ENCODE data around the gene CHST8. TPM values are rescaled to one million over a fixed set of nuclear protein-coding genes. Genes with fewer than 3 reads are reported as not detected.
"Not testable (repeated sequence)": the region's sequence is repeated elsewhere in the genome, so short reads cannot be mapped to it uniquely, and the experiment has no call there.

CHST8 gene
- total RNA-seq, 1 donor from 2014 or later = not detected

GRCh38 chr19:33814181-33815165, 192.7 kb downstream of the CHST8 start:
- intact Hi-C loops (cut with DNase I) = no loop called here
- no peak for TF ChIP-seq CTCF (IDR thresholded peaks at IDR 0.05)
- Histone ChIP-seq H3K9me3 (no peaks in the 10 kb centered on the region), H3K4me3 (no peak overlapping the region), H3K4me1 (peaks cover 0 to under 1% of the 10 kb centered on the region in 2 donors), H3K27ac (no peak overlapping the region), H3K36me3 (peaks cover 22 to 39% of the 10 kb centered on the region in 2 donors), H3K27me3 (no peaks in the 10 kb centered on the region)
- peak in 1 of 2 donors; percentile 51 for DNase-seq (ENCODE audit: low spot score in 2 of 2)

GRCh38 chr19:33815380-33816340, 193.9 kb downstream of the CHST8 start:
- peak in 1 of 2 donors; percentile 40 for DNase-seq (ENCODE audit: low spot score in 2 of 2)
- H3K27ac ChIP-seq = no peak overlapping the region
- no peak for TF ChIP-seq CTCF (IDR thresholded peaks at IDR 0.05)
- no peaks in the 10 kb centered on the region for H3K27me3 ChIP-seq
- no peak overlapping the region for H3K4me3 ChIP-seq
- intact Hi-C loops (cut with DNase I) = no loop called here
- peaks cover 0 to 12% of the 10 kb centered on the region in 2 donors for H3K4me1 ChIP-seq
- peaks cover 22 to 30% of the 10 kb centered on the region in 2 donors for H3K36me3 ChIP-seq
- H3K9me3 ChIP-seq = no peaks in the 10 kb centered on the region

GRCh38 chr19:33818411-33818810, 196.7 kb downstream of the CHST8 start:
- intact Hi-C loops (cut with DNase I) = no loop called here
- Histone ChIP-seq H3K4me3 (no peak overlapping the region), H3K27me3 (no peaks in the 10 kb centered on the region), H3K9me3 (no peaks in the 10 kb centered on the region), H3K4me1 (peaks cover 0 to 13% of the 10 kb centered on the region in 2 donors), H3K36me3 (peaks cover under 1 to 8% of the 10 kb centered on the region in 2 donors), H3K27ac (no peak overlapping the region)
- TF ChIP-seq CTCF (IDR thresholded peaks at IDR 0.05) = no peak
- DNase-seq (ENCODE audit: low spot score in 2 of 2) = peak in 1 of 2 donors; percentile 52

- intact Hi-C loops (cut with DNase I); H3K27me3 ChIP-seq; H3K9me3 ChIP-seq; H3K36me3 ChIP-seq; H3K4me3 ChIP-seq; H3K27ac ChIP-seq: not testable (repeated sequence)
- H3K4me1 ChIP-seq = peaks cover 0 to 13% of the 10 kb centered on the region in 2 donors
- DNase-seq (ENCODE audit: low spot score in 2 of 2) = peak in 1 of 2 donors; percentile 22
Observed at GRCh38 chr19:33819078-33819477, 197.3 kb downstream of the CHST8 start.

- no peaks in the 10 kb centered on the region for H3K36me3 ChIP-seq
- H3K27ac ChIP-seq = peak overlapping the region; percentile 67 to 84
- no peaks in the 10 kb centered on the region for H3K27me3 ChIP-seq
- H3K4me3 ChIP-seq = peak overlapping the region; percentile 56 to 64
- intact Hi-C loops (cut with DNase I) = no loop called here
- H3K9me3 ChIP-seq = no peaks in the 10 kb centered on the region
- no peak for DNase-seq (ENCODE audit: low spot score in 2 of 2)
- TF ChIP-seq CTCF (IDR thresholded peaks at IDR 0.05) = no peak
- H3K4me1 ChIP-seq = peaks cover 0 to 13% of the 10 kb centered on the region in 2 donors
Observed at GRCh38 chr19:33819506-33819879, 197.7 kb downstream of the CHST8 start.
